ENCODE results near the gene FGD6.

Gene FGD6

GRCh38 chr12:95129115-95129514, 88.2 kb downstream of the FGD6 start:
- no peak overlapping the region for H3K4me3 ChIP-seq (ENCODE audit: low read depth, low read length)
- no peak for DNase-seq (ENCODE audit: low read depth)

GRCh38 chr12:95126736-95127135, 90.5 kb downstream of the FGD6 start:
- H3K4me3 ChIP-seq (ENCODE audit: low read depth, low read length) = no peak overlapping the region
- TF ChIP-seq CTCF (IDR thresholded peaks at IDR 0.05; ENCODE audit: low read depth, low read length, missing control alignments) = no peak
- no peak for DNase-seq (ENCODE audit: low read depth)
- in situ Hi-C loops (cut with HindIII; ENCODE audit: low sequenced_read_pairs) = no loop called here

More at GRCh38 chr12:95129115-95129514, 88.2 kb downstream of the FGD6 start:
- in situ Hi-C loops (cut with HindIII; ENCODE audit: low sequenced_read_pairs) = no loop called here
- no peak for TF ChIP-seq CTCF (IDR thresholded peaks at IDR 0.05; ENCODE audit: low read depth, low read length, missing control alignments)

- TF ChIP-seq CTCF (IDR thresholded peaks at IDR 0.05; ENCODE audit: low read depth, low read length, missing control alignments) = no peak
- H3K4me3 ChIP-seq (ENCODE audit: low read depth, low read length) = no peak overlapping the region
- in situ Hi-C loops (cut with HindIII; ENCODE audit: low sequenced_read_pairs) = no loop called here
- no peak for DNase-seq (ENCODE audit: low read depth)
Observed at GRCh38 chr12:95126076-95126475, 91.2 kb downstream of the FGD6 start.

GRCh38 chr12:95124106-95124505, 93.2 kb downstream of the FGD6 start:
- in situ Hi-C loops (cut with HindIII; ENCODE audit: low sequenced_read_pairs) = loop anchor here (25.0 kb wide), 1 partner anchor 413 kb away; no protein-coding TSS in a partner anchor
- DNase-seq (ENCODE audit: low read depth) = no peak
- H3K4me3 ChIP-seq (ENCODE audit: low read depth, low read length) = no peak overlapping the region
- no peak for TF ChIP-seq CTCF (IDR thresholded peaks at IDR 0.05; ENCODE audit: low read depth, low read length, missing control alignments)

- in situ Hi-C loops (cut with HindIII; ENCODE audit: low sequenced_read_pairs) = loop anchor here (5.0 to 25.0 kb wide), 2 partner anchors 214 to 419 kb away; no protein-coding TSS in a partner anchor
- H3K4me3 ChIP-seq (ENCODE audit: low read depth, low read length) = no peak overlapping the region
- TF ChIP-seq CTCF (IDR thresholded peaks at IDR 0.05; ENCODE audit: low read depth, low read length, missing control alignments) = no peak
- DNase-seq (ENCODE audit: low read depth) = no peak
Observed at GRCh38 chr12:95118788-95119179, 98.5 kb downstream of the FGD6 start.

- DNase-seq (ENCODE audit: low read depth) = peak; percentile 63
- no peak for TF ChIP-seq CTCF (IDR thresholded peaks at IDR 0.05; ENCODE audit: low read depth, low read length, missing control alignments)
- in situ Hi-C loops (cut with HindIII; ENCODE audit: low sequenced_read_pairs) = loop anchor here (5.0 to 25.0 kb wide), 2 partner anchors 214 to 419 kb away; no protein-coding TSS in a partner anchor
- H3K4me3 ChIP-seq (ENCODE audit: low read depth, low read length) = no peak overlapping the region
Observed at GRCh38 chr12:95118138-95118787, 99.0 kb downstream of the FGD6 start.
